Neural cell (in vitro differentiated cells): ENCODE data around the gene MSANTD2.

Experiments
- CTCF ChIP-seq: fragments of 450-650 bp; IDR thresholded peaks from 2 replicates; pipeline ENCODE4 v1.5.1; 2014; ENCODE audit warnings: antibody characterized with exemption, mild to moderate bottlenecking, moderate library complexity; ENCODE audit not compliant: poor library complexity, severe bottlenecking
- EZH2 ChIP-seq: fragments of 200-600, 300-800 bp; shearing (Covaris generic), sonication (generic); IDR thresholded peaks from 2 replicates; pipeline ENCODE4 v1.6.1; 2014; ENCODE audit warnings: antibody characterized with exemption, low read length, borderline replicate concordance, mild to moderate bottlenecking; ENCODE audit not compliant: insufficient read depth, poor library complexity, severe bottlenecking
- POLR2AphosphoS5 ChIP-seq: IDR thresholded peaks from 2 replicates; pipeline ENCODE4 v1.6.1; 2012

DNA sequence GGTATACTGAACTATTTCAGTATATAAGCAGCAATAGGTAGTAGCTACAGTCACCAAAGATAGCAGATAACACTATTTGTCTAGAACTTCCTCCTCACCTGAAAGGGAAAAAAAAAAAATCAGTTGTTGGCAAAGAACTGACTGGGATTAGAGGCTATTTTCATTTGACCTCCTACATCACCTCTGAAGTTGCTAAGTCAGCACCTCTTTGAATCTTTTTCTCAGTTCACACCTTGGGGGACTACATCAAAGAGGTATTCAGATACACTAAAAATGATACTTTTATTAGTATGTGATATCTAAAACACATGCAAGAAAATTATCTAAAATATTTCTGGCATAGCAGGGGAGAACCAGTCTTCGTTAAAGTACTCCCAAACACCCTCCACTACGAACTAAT, 16.2 kb downstream of the MSANTD2 start:
- no peak for TF ChIP-seq CTCF
- TF ChIP-seq EZH2, result no peak
- TF ChIP-seq POLR2AphosphoS5, result no peak
